Measurements from ENCODE around the gene DNALI1.

Gene DNALI1

GRCh38 chr1:37605061-37605650, 48.4 kb downstream of the DNALI1 start:
- no peak for DNase-seq

GRCh38 chr1:37605806-37606474, 49.2 kb downstream of the DNALI1 start:
- DNase-seq = no peak

DNA sequence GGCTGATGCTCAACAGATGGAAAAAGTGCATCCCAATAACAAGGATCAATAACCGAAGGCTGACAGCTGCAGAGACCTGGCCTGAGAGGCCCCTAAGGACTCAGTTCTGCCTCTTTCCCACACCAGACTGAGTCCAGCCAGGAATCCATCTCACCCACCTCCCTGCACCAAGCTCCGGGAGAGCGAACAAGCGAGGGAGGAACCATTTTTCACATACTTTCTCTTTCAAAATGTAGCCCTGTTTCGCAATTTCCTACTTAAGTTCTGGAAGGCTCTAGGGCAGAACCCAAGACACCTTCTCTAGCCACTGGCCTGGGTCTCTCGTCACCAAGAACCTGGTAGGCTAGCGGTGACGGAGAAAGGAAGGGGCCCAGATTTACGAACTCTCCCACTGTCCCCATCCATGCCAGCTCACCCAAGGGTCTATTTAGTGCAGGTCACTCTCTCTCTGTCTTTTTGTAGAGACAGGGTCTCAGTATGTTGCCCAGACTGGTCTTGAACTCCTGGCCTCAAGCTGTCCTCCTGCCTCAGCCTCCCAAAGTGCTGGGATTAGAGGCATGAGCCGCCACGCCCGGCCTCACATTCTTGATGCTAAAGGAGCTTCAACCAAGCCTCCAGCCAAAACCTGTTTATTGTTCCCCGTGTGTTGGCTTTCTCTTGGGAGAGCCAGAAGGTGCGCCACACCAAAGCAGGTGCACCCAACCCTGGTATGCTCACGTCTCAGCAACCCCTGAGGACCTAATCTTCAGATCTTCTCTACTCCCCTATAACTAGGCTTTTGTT, 49.9 kb downstream of the DNALI1 start:
- no peak for DNase-seq

DNA sequence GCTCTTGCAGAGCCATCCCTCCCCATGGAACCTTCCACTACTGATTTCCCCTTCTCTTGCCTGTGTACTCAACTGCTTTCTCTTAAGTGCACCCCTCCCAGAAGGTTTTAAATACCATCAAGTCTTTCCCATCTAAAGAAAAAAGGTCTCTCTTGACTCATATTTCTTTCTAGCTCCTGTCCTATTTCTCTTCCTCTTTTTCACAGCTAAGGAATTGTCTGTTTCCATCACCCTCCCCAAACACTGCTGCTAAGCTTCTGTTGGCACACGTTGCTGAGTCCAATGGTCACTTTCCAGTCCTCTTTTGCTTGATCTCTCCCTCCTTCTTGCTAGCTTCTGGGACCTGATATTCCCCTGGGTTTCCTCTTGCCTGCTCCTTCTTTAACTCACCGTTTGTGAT, 52.3 kb downstream of the DNALI1 start:
- no peak for DNase-seq

DNA sequence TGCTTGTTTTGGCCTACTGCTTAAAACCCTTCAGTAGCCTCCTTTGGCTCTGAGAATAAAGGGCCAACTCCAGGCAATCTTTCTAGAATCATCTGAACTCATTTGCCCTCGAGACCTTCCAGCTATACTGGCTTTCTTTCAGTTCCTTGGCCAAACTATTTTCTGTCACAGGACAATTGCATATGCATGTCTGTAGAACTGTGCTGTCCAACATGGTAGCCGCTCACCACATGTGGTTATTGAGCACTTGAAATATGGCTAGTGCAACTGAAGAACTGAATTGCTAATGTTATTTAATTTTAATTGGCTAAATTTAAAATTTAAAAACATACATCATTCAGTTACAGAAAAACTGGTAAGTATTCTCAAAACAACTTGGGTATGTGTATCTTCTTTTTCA, 53.3 kb downstream of the DNALI1 start:
- no peak for DNase-seq

GRCh38 chr1:37612186-37612585, 55.4 kb downstream of the DNALI1 start:
- no peak for DNase-seq

DNA sequence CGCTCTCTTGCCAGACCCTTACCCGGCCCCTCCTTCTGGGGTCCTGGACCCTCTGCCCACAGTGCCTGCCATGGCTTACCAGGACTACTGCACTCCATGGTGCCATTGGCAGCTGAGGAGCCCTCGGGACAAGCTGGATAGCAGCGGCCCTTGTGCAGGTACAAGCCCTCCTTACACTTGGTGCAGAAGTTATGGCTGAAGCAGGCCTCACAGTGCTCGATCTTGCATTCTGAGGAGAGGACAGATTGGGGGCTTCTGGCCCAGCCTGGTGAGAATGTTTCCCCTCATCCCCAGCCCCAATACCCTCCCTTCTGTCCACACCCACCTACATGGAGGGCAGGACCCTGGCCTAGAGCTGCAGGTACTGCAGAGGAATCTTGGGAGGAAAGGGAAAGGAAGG, 57.4 kb downstream of the DNALI1 start:
- no peak for DNase-seq

DNA sequence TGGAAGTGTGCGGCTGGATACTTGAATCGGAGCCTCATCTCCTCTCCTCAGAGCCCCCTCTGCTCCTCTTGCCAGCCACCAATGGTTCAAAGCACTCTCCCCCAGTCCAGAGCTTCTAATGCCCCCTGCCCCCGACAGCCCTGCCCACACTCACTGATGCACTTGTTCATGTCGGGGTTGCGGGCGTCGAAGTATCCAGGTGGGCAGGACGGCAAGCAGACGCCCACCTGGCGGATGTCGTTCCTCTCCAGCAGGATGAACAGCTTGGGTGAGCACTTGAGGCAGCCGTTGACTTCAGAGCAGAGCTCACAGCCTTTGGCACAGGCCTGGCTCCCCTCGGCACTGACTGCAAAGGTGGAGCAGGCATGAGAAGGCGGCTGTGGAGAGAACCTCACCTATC, 59.6 kb downstream of the DNALI1 start:
- DNase-seq = no peak

Data from KG1 (cell line).